ENCODE results near the gene AP3D1. TPM values are rescaled to one million over a fixed set of nuclear protein-coding genes. Genes with fewer than 3 reads are reported as not detected.

The AP3D1 gene
- total RNA-seq, 4 donors from 2014 or later: 101 to 189 (median 152) TPM

GRCh38 chr19:2084993-2085720 lies 66.2 kb downstream of the AP3D1 start:
- Histone ChIP-seq H3K4me1 (peaks cover 0 to 67% (median 27%) of the 10 kb centered on the region in 4 donors), H3K27me3 (no peaks in the 10 kb centered on the region), H3K27ac (peak overlapping the region; percentile 77 to 99 (median 82)), H3K9me3 (no peaks in the 10 kb centered on the region), H3K4me3 (peak overlapping the region in 3 of 4 donors; percentile 11 to 42 (median 14)), H3K36me3 (no peaks in the 10 kb centered on the region)
- intact Hi-C loops (cut with DNase I; ENCODE audit: low total_unique reads) (no loop called here), in situ Hi-C loops (cut with MboI; ENCODE audit: low pct_ligation_motif_present in 1 of 4, low pct_unique_long_range_greater_than_20kb in 1 of 4, low sequenced_read_pairs in 3 of 4) (no loop called here)
- WGBS, 2 donors (ENCODE audit: low coverage in 1 of 2): 54 to 67% methylated on average over 3 to 28 of the region's 28 CpGs
- DNase-seq: peak; percentile 88
- peak in 2 of 3 donors; percentile 41 to 70 for TF ChIP-seq POLR2AphosphoS5 (IDR thresholded peaks at IDR 0.05)
- TF ChIP-seq EP300 (IDR thresholded peaks at IDR 0.05; ENCODE audit: low read depth): no peak

DNA sequence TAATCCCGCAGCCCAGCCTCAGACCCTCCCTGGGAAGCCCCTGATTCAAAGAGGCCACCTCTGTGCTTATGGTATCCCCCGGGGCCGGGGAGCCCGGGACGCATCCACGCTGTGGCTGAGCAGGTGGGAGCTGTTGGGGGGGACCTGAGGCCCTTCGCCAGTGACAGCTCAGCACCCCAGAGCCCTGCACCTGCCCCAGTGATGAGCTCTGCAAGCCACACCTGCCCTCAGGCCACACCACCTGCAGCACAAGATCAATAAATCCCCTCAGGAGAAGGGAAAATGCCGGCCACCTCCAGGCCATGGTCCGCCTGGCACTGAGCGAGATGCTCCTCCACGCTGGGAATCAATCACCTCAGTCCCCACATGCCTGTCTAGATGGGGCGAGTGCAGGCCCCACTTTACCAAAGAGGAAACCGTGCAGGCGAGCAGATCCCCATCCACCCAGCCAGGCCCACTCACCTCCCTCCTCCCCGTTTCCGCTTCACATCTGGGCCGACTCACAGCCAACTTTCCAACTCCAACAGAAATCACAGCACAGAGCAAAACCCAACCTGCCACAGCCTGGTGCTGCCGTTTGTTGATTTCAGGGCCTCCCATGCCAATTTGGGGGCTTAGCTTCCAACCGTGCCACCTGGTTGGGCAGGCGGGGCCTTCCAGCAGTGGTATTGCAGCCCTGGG lies 68.1 kb downstream of the AP3D1 start:
- Histone ChIP-seq H3K27me3 (no peaks in the 10 kb centered on the region), H3K4me1 (peaks cover 0 to 54% (median 16%) of the 10 kb centered on the region in 4 donors), H3K27ac (peak overlapping the region; percentile 77 to 99 (median 82)), H3K9me3 (no peaks in the 10 kb centered on the region), H3K36me3 (peaks cover 0 to 4% (median 2%) of the 10 kb centered on the region in 4 donors), H3K4me3 (peak overlapping the region in 2 of 4 donors; percentile 18 to 42)
- DNase-seq: peak; percentile 64
- intact Hi-C loops (cut with DNase I; ENCODE audit: low total_unique reads): no loop called here
- in situ Hi-C loops (cut with MboI; ENCODE audit: low pct_ligation_motif_present in 1 of 4, low pct_unique_long_range_greater_than_20kb in 1 of 4, low sequenced_read_pairs in 3 of 4): no loop called here
- TF ChIP-seq, protein P1, sequence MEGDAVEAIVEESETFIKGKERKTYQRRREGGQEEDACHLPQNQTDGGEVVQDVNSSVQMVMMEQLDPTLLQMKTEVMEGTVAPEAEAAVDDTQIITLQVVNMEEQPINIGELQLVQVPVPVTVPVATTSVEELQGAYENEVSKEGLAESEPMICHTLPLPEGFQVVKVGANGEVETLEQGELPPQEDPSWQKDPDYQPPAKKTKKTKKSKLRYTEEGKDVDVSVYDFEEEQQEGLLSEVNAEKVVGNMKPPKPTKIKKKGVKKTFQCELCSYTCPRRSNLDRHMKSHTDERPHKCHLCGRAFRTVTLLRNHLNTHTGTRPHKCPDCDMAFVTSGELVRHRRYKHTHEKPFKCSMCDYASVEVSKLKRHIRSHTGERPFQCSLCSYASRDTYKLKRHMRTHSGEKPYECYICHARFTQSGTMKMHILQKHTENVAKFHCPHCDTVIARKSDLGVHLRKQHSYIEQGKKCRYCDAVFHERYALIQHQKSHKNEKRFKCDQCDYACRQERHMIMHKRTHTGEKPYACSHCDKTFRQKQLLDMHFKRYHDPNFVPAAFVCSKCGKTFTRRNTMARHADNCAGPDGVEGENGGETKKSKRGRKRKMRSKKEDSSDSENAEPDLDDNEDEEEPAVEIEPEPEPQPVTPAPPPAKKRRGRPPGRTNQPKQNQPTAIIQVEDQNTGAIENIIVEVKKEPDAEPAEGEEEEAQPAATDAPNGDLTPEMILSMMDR (IDR thresholded peaks at IDR 0.05): no peak
- TF ChIP-seq POLR2A (IDR thresholded peaks at IDR 0.05): no peak
- peak in 2 of 3 donors; percentile 21 to 22 for TF ChIP-seq POLR2AphosphoS5 (IDR thresholded peaks at IDR 0.05)
- no peak for TF ChIP-seq EP300 (IDR thresholded peaks at IDR 0.05; ENCODE audit: low read depth)
- 59% methylated on average over 20 of the region's 20 CpGs; no CpG with 5 or more reads in 1 of the 2 donors for WGBS, 2 donors (ENCODE audit: low coverage in 1 of 2)

GRCh38 chr19:2081873-2082810 lies 69.2 kb downstream of the AP3D1 start:
- peaks cover 0 to 42% (median 16%) of the 10 kb centered on the region in 4 donors for H3K4me1 ChIP-seq
- peak overlapping the region; percentile 77 to 99 (median 82) for H3K27ac ChIP-seq
- H3K9me3 ChIP-seq: no peaks in the 10 kb centered on the region
- in situ Hi-C loops (cut with MboI; ENCODE audit: low pct_ligation_motif_present in 1 of 4, low pct_unique_long_range_greater_than_20kb in 1 of 4, low sequenced_read_pairs in 3 of 4): no loop called here
- H3K4me3 ChIP-seq: peak overlapping the region in 2 of 4 donors; percentile 4 to 42
- DNase-seq: peak; percentile 64
- H3K36me3 ChIP-seq: peaks cover 0 to 15% (median 6%) of the 10 kb centered on the region in 4 donors
- TF ChIP-seq, protein P1 (IDR thresholded peaks at IDR 0.05): no peak
- no peak for TF ChIP-seq POLR2AphosphoS5 (IDR thresholded peaks at IDR 0.05)
- TF ChIP-seq EP300 (IDR thresholded peaks at IDR 0.05; ENCODE audit: low read depth): no peak
- no peak for TF ChIP-seq POLR2A (IDR thresholded peaks at IDR 0.05)
- H3K27me3 ChIP-seq: no peaks in the 10 kb centered on the region
- intact Hi-C loops (cut with DNase I; ENCODE audit: low total_unique reads): no loop called here
- 70% methylated on average over 30 of the region's 30 CpGs; no CpG with 5 or more reads in 1 of the 2 donors for WGBS, 2 donors (ENCODE audit: low coverage in 1 of 2)

DNA sequence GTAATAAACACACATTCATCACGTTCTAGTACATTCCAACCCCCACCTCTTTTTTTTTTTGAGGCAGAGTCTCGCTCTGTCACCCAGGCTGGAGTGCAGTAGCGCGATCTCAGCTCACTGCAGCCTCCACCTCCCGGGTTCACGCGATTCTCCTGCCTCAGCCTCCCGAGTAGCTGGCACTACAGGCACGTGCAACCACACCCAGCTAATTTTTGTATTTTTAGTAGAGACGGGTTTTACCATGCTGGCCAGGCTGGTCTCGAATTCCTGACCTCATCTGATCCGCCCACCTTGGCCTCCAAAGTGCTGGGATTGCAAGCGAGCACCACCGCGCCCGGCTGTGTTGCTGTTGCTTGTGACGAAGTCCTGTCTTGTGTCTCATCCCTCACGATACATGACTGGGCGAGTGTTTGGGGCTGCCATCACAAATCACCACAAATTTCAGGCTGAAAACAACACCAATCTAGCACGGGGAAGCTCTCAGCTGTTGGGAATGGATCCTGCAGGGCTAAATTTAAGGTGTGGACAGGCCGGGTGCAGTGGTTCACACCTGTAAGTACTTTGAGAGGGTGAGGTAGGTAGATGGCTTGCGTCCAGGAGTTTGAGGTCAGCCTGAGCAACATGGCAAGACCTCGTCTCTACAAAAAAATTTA lies 70.9 kb downstream of the AP3D1 start:
- Histone ChIP-seq H3K9me3 (no peaks in the 10 kb centered on the region), H3K27ac (peak overlapping the region; percentile 77 to 99 (median 82)), H3K36me3 (peaks cover 0 to 32% (median 13%) of the 10 kb centered on the region in 4 donors), H3K27me3 (no peaks in the 10 kb centered on the region), H3K4me1 (peaks cover 0 to 27% (median 11%) of the 10 kb centered on the region in 4 donors), H3K4me3 (no peak overlapping the region)
- in situ Hi-C loops (cut with MboI; ENCODE audit: low pct_ligation_motif_present in 1 of 4, low pct_unique_long_range_greater_than_20kb in 1 of 4, low sequenced_read_pairs in 3 of 4): no loop called here
- intact Hi-C loops (cut with DNase I; ENCODE audit: low total_unique reads): no loop called here
- TF ChIP-seq POLR2A (IDR thresholded peaks at IDR 0.05): no peak
- TF ChIP-seq, protein P1 (IDR thresholded peaks at IDR 0.05): no peak
- TF ChIP-seq POLR2AphosphoS5 (IDR thresholded peaks at IDR 0.05): no peak
- no peak for TF ChIP-seq EP300 (IDR thresholded peaks at IDR 0.05; ENCODE audit: low read depth)
- DNase-seq: no peak
- 71 to 73% methylated on average over 3 to 23 of the region's 23 CpGs for WGBS, 2 donors (ENCODE audit: low coverage in 1 of 2)

Measured in transverse colon (tissue), 4 donors.